Left ventricle myocardium inferior (tissue), 1 donor: Measurements from ENCODE around the gene TMEM120B. TPM values are rescaled to one million over a fixed set of nuclear protein-coding genes. Genes with fewer than 3 reads are reported as not detected.
A peak's percentile ranks its signal among the peaks of the same experiment; 100 is the strongest.

Experiments
- DNase-seq: peaks from one replicate; pipeline ENCODE4 v3.0.0-alpha.2; 2020
- H3K27ac ChIP-seq: fragments of 200-600 bp; replicated peaks from 2 replicates; pipeline ENCODE4 v1.8.0; 2021
- H3K27me3 ChIP-seq: fragments of 200-600 bp; 2 replicates; pipeline ENCODE4 v1.8.0; 2021; ENCODE audit warnings: low read depth
- H3K36me3 ChIP-seq: fragments of 200-600 bp; 2 replicates; pipeline ENCODE4 v1.8.0; 2021
- H3K4me1 ChIP-seq: fragments of 200-600 bp; 2 replicates; pipeline ENCODE4 v1.8.0; 2021
- H3K4me3 ChIP-seq: fragments of 200-600 bp; 2 replicates; pipeline ENCODE4 v1.8.0; 2021; ENCODE audit warnings: mild to moderate bottlenecking, moderate library complexity
- H3K9me3 ChIP-seq: fragments of 200-600 bp; replicated peaks from 2 replicates; pipeline ENCODE4 v1.8.0; 2021
- CTCF ChIP-seq: fragments of 200-600 bp; IDR thresholded peaks from 2 replicates; pipeline ENCODE4 v1.8.0; 2021; ENCODE audit warnings: antibody characterized with exemption, mild to moderate bottlenecking, borderline replicate concordance
- intact Hi-C: fragments of 100-400 bp; cut with micrococcal nuclease; formaldehyde crosslinking; loops from one replicate; pipeline ENCODE4 v1.11.0; 2022
- total RNA-seq: library from RNA; stranded (reverse); fragmentation: NEBNext Ultra II Directional; extraction: Animal tissue kit (Norgen Biotek cat#: 25700); gene quantifications from one replicate; pipeline ENCODE4 v1.2.1, GENCODE V29; 2021
- donor health status: DM: no; HTN: yes; CAD: no; lungs with severe emphysema.

TMEM120B gene
- total RNA-seq, 1 donor from 2014 or later, result 9.2 TPM

DNA sequence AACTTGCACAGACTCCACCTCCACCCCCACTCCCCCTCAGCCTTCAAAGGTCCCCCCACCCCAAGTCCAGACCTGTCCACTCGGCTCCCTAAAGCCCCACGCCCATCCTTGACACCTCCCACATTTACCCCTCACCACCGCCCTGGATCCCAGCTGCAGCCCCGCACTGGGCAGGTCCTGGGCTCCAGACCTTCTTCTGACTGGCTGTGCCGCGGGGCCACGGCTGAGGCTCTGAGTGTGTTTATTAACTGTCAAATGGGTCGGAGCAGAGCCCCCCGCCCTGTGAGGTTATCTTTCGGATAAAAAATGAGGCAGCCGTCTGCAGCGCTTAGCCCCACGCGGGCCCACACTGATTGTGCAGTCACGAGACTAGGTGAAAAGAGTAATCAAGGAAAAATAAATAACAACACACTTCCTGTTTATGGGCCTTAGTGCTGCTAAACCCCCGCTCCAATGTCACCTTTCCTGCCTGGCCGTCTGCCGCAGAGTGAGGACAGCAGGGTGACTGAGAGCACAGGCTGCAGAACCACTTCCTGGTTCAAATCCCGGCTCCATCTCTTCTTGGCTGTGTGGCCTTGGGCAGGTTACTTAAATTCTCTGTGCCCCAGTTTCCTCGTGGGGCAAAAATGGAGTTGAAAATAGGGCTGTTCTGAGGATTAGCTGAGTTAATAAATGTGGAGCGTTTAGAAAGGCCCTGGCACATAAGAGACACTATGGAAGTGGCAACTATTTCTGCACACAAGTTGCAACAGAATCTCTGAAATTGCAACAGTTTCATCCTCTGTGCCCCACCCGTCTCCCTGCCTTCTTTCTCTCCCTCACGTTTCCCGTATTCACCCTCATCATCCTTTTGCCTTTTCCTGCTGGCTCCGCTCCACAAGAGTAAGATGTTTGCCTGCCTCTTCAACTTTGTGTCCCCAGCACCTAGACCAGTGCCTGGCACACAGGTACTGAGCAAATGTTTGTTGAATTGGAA, 100.7 kb downstream of the TMEM120B start:
- Histone ChIP-seq H3K4me3 (peak overlapping the region; percentile 68), H3K27ac (peak overlapping the region; percentile 77), H3K27me3 (no peaks in the 10 kb centered on the region), H3K36me3 (peaks cover 80% of the 10 kb centered on the region), H3K4me1 (peaks cover 41% of the 10 kb centered on the region), H3K9me3 (no peaks in the 10 kb centered on the region)
- no peak for DNase-seq
- intact Hi-C loops, result no loop called here
- TF ChIP-seq CTCF, result no peak

GRCh38 chr12:121813951-121814350, 101.4 kb downstream of the TMEM120B start:
- Histone ChIP-seq H3K27ac (no peak overlapping the region), H3K4me3 (no peak overlapping the region), H3K9me3 (no peaks in the 10 kb centered on the region), H3K27me3 (no peaks in the 10 kb centered on the region), H3K36me3 (peaks cover 80% of the 10 kb centered on the region), H3K4me1 (peaks cover 41% of the 10 kb centered on the region)
- TF ChIP-seq CTCF, result no peak
- intact Hi-C loops, result no loop called here
- no peak for DNase-seq

DNA sequence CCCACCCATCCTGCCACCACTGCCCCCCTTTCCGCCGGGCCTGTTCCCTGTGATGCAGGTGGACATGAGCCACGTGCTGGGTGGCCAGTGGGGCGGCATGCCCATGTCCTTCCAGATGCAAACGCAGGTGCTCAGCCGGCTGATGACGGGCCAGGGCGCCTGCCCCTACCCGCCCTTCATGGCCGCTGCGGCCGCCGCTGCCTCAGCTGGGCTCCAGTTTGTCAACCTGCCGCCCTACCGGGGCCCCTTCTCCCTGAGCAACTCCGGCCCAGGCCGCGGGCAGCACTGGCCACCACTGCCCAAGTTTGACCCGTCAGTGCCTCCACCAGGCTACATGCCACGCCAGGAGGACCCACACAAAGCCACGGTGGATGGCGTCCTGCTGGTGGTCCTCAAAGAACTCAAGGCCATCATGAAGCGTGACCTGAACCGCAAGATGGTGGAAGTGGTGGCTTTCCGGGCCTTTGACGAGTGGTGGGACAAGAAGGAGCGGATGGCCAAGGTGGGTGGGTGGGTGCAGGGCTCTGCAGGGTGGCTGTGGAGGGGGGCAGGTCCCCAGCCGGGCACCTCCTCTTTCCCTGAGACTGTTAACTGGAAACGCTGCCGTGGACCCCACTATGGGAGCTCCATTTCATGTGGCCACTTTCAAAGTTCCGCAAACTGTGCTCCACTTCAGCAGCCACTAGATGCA, 102.0 kb downstream of the TMEM120B start:
- no peak overlapping the region for H3K4me3 ChIP-seq
- TF ChIP-seq CTCF, result no peak
- H3K4me1 ChIP-seq, result peaks cover 41% of the 10 kb centered on the region
- DNase-seq, result no peak
- H3K36me3 ChIP-seq, result peaks cover 80% of the 10 kb centered on the region
- no peak overlapping the region for H3K27ac ChIP-seq
- intact Hi-C loops, result no loop called here
- H3K9me3 ChIP-seq, result no peaks in the 10 kb centered on the region
- no peaks in the 10 kb centered on the region for H3K27me3 ChIP-seq

DNA sequence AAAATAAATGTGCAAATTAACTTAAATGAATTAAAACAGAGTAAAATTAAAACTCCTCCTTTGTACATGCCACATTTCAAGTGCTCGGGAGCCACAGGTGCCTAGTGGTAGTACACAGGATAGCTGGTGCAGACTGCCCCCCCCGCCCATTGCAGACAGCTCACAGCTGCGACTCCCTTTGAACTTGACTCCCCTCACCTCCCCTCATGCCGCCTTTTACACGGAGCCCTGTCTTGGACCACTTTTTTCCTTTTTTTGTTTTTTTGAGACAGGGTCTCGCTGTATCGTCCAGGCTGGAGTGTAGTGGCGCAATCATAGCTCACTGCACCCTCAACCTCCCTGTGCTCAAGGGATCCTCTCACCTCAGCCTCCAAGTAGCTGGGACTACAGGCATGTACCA, 102.7 kb downstream of the TMEM120B start:
- intact Hi-C loops, result no loop called here
- no peak for DNase-seq
- TF ChIP-seq CTCF, result no peak
- no peak overlapping the region for H3K4me3 ChIP-seq
- no peaks in the 10 kb centered on the region for H3K9me3 ChIP-seq
- no peak overlapping the region for H3K27ac ChIP-seq
- H3K27me3 ChIP-seq, result no peaks in the 10 kb centered on the region
- H3K4me1 ChIP-seq, result peaks cover 37% of the 10 kb centered on the region
- peaks cover 80% of the 10 kb centered on the region for H3K36me3 ChIP-seq

- no peak overlapping the region for H3K4me3 ChIP-seq
- H3K36me3 ChIP-seq, result peaks cover 87% of the 10 kb centered on the region
- DNase-seq, result no peak
- no peak overlapping the region for H3K27ac ChIP-seq
- H3K9me3 ChIP-seq, result no peaks in the 10 kb centered on the region
- intact Hi-C loops, result no loop called here
- TF ChIP-seq CTCF, result no peak
- H3K27me3 ChIP-seq, result no peaks in the 10 kb centered on the region
- H3K4me1 ChIP-seq, result peaks cover 19% of the 10 kb centered on the region
Measured at GRCh38 chr12:121816925-121817647, 104.5 kb downstream of the TMEM120B start.
